GM21529 (cell line): ENCODE measurements around the gene PLA2G4E.

Experiments
- ATAC-seq: cut with Tn5 transposase; IDR thresholded peaks from one replicate; pipeline ENCODE4 v1.9.1; 2021; ENCODE audit not compliant: unreplicated experiment

PLA2G4E gene

DNA sequence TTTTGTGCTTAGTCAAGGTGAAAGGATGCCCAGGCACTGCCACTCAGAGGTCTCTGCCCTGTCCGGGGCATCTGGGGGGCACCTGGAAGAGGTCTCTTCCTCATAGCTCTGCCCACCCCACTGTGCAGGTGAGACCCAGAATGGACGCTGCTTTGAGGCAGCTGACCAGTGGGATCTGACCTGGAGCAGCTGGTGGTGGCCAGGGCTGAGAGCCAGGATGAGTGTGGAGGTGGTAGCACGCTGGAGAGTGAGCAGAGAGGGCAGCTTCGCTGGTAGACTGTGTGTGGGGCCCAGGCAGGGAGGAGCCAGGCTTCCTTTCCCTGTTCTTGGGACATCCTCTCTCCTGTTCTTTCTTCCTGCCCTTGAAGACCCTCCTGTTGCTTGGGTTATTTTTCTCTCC, 32.2 kb upstream of the PLA2G4E start:
- no peak for ATAC-seq

DNA sequence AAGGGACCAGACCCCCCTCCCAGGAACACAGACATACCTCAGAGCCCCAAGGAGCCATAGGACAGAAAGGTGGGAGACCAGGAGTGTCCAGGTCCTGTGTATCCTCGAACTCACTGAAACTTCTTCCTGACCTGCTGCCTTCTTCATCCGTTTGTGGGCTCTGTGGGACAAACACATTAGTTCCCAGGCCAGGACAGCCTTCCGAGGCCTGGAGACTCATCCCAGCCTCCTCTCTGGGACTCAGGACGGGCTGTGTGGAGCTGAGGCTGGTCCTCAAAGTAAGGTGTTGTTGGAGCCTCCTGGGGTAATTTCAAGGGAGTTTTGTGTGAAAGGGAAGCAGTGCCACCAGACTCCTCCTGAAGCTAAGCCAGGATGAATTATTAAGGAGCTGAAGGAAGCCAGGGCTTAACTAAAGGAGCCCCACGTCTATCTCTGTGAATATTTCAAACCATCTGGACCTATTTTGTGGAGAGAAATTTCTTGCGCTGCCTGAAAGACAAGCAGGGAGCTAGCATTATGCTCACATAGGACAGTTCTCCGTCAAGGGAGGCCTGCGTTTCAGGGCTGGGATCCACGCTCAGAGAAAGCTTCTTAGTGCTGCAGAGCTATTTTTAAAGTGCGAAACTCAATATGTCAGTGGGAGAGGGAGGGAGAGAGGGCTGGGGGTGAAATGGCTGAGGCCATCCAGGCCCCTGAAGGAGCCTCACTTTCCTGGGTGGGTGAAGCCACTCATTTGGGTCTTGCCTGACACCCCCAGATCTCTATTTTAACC, 29.8 kb upstream of the PLA2G4E start:
- no peak for ATAC-seq

DNA sequence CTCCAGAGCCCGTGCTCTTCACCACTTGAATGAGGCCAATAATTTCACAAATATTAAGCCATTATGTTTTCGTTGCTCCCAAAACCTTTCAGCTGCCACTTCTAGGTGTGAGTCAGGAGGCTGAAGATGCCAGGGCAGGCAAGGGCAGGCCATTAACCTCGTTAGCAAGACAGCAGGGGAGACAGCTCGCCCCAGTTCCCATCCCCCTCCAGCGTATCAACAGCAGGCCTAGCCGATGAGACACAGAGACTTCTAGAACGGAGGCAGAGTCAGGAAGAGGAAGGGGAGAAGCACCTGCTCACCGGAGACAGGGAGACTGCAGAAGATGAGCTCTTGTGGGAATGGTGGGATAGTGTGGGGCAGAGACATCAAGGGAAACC, 28.0 kb upstream of the PLA2G4E start:
- ATAC-seq = no peak

DNA sequence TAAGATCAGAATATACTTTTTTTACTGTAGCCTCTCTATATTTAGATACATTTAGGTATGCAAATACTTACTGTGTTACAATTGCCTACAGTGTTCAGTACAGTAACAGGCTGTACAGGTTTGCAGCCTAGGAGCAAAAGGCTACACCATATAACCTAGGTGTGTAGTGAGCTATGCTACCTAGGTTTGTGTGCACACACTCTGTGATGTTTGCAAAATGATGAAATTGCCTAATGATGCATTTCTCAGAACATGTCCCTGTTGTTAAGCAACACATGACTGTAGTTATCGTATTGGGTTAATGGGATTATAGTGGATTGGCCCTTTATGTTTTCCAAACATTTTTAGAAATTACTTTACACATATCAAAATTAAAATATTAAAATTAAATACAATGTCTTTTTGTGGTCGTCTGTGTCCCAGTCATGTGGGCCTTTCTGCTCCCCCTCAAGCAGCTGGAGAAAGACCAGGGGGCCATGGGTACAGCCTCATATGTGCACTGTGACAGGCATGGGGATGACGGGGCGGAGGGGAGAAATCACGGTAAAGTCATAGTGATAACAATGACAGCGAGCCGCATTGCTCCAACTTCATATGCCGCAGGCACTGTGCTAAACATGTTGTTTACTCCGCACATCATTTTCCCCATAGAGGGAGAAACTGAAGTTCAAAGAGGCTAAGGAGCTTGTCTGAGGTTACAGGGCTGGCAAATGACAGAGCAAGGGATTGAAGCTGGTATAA, 27.4 kb upstream of the PLA2G4E start:
- no peak for ATAC-seq

DNA sequence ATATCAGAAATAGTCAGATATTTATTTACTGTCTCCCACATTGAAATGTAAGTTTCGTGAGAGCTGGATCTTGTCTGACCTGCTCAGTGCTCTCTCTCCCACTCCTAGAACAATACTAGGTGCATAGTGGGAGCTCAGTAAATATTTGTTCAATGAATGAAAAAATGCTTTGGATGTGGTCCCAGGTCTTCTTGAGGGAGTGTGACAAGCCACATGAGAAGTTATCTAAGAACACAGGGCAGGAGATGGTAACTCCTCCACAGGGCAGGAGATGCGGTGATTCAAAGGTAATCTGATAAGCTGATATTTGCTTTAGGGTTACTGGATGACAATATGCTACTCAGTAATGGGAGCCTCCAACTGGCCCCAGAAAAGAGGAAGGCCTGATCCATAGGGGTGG, 25.8 kb upstream of the PLA2G4E start:
- ATAC-seq = no peak

DNA sequence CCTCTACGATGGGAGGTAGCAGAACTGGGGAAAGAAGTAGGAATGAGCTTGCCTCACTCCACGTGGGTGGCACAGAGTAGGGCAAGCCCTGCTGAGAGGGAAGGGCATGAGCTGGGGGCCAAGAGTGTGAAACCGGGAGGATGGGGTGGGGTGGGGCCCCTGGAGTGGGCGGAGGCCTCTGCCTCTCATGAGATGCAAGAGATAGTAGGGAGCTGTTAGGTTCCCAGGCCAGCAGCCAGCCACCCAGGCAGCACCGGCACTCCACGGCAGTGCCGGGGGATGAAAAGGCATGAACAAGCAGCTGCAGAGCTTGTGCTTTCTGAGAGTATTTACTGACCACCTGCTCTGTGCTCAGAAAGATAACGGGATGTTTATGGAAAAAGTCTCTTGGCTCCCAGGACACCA, 24.4 kb upstream of the PLA2G4E start:
- no peak for ATAC-seq

DNA sequence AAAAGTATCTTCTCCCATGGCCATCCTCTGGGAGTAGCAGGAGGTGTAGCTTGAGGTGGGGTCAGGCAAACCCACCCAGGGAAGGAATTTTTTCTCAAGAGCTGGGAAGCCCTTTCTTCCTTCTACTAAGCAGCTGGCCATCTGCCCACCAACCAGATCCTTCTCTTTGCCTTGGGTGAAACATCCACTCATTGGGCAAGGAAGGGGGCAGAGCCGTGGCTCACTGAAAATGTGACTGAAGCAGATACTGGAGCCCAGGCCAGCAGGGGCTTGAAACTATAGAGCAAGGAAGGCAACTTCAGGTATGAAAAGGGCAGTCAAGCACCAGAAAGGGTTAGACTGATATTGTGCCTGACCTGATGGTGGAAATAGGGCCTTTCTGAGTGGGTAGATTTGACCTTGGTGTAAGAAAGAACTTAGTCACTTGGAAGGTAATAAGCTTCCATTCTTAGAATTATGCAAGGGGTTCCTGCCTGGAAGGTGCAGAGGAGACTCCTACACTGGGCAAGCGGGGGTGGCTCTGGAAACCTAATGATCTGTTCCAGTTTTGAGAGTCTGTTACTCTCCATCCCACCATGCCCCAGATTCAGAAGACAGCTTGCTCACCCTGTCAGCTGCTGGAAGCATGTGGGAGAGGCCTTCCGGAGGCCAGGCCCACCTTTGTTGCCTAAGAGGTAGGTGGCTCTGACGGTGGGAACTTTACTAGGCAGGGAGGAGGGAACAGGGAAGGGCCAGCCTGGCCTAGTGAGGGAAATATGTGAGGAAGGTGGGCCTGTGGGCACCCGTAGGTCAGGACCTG, 22.0 kb upstream of the PLA2G4E start:
- no peak for ATAC-seq

DNA sequence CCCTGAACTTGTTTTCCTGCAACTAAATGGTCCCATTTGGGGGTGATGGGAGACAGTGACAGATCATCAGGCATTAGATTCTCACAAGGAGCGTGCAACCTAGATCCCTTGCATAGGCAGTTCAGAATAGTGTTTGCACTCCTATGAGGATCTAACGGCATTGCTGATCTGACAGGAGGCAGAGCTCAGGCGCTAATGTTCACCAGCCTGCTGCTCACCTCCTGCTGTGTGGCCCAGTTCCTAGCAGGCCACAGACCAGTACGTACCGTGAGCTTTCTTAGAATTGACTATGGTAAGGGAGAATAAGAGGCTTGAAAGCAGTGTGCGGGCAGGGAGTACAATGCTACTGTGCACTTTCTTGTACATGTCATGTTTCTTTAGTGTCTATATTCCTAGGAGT, 17.6 kb upstream of the PLA2G4E start:
- ATAC-seq = no peak

DNA sequence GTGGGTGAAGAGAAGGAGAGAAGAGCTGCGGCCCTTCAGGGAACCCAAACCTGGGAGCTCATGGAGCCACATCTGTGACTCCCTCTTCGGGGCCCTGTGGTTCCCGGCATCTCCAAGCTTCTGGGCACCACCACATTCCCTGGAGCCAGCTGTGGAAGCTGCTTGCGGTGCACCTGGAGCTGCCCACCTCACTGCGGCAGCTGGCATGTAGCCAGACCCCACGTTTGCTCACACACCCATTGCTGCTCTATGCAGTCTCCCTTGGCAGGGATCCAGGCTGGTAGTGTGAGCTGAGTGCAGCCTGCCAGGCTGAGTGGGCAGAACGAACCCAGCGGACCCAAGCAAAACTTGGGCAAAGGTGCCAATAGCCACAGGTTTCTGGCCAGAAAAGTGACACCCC, 16.8 kb upstream of the PLA2G4E start:
- ATAC-seq = no peak

DNA sequence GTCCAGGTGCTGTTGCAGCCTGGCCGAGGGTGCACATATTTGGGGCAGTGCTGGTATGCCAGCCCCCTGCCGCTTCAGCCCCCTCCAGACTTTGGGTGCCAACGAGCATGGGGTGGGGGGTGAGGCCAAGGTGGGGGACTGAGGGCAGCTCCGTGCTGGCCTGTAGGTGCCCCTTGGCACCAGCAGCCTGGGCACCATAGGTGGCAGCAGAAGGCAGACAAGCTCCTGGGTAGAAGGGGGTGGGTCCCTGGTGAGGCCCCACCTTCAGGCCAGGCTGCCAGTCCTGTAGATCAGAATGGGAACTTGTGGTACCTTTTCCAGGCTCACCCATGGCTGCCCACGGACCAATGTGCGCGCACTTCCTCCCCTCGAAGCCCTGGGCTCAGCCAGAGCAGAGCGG, 16.1 kb upstream of the PLA2G4E start:
- ATAC-seq = no peak

DNA sequence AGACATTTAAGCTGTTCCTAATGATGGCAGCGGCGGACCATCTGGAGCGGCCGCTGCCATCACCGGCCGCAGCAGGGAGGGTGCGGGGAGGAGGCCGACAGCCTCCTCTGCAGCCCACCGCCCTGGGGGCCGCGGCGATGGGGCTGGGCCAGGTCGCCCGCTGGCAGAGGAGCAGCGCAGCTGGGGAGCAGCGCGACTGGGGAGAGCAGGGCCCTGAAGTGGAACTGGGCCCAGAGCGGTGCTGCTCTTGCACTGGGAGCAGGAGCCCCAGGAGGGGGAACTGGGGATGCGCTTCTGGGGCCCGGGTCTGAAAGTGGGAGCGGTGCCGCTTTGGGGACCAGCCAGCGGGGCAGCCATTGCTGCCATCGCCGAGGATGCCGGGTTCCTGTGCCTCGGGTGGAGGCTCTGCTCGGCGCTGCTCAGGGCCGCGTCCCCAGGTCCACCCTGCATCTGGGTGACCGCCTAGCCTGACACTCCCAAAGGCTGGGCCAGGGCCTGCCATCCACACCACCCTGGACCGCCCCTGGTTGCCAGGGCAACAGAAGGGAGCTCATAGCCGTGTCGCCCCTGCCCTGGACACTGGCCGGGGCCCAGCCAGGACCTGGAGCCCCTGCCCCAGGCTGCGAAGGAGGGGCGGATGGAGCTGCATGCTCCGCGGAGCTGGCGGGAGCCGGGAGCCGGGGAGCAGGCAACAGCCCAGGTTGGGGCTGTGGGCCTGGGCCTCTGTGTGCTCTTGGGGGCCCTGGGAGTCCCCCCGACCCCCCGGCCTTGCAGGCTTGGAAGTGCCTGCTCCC, 15.5 kb upstream of the PLA2G4E start:
- ATAC-seq = no peak

DNA sequence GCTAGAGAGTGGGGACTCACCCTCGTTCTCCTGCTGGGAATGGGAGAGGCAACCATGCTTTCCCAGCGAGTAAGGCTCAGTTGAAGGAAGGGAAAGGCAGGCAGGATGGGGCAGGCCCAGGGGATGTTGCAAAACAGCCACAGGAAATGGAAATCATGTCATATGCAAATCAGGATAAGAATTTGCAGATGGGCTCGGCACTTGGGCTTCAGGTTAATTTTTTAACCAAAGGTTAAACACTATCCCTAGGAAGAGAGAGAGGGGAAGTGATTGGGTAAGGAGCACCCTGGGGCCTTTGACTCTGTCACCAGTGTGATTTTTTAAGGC, 14.6 kb upstream of the PLA2G4E start:
- peak; percentile 71 for ATAC-seq

DNA sequence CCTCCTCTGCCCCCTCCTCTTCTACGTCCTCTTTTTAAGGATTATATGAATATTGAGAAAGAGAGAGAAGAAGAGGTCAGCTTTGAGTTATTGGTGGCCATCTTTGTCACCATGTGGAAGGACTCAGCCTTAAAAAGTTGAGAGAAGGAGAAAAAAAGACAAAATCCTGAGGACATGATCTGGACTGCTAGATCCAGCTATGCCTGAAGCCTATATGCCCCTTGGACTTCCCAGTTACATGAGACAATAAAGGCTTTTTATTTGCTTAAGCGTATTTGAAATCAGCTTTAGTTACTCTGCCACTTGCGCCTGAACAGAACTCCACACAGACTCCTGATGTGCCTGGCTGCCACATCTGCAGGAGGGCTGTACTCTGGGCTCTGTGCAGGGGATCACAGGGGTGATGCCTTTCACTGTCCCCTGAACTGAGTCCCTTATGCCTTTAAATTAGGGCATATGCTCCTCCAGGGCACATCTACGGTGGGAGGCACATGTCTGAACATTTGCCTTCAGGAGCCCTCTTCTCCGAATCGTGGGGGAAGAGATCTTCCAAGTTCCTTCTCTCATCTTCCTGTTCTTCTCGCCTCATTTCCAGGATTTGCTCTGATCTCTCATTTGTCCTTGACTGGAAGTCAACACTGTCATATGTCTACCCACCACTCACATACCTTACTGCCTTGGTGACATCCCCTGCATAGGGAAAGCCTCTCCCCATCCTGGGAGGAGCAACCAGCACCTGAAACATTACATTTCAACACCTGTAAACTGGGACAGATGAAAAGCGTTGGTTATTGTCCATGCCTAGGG, 14.0 kb upstream of the PLA2G4E start:
- peak; percentile 18 for ATAC-seq

DNA sequence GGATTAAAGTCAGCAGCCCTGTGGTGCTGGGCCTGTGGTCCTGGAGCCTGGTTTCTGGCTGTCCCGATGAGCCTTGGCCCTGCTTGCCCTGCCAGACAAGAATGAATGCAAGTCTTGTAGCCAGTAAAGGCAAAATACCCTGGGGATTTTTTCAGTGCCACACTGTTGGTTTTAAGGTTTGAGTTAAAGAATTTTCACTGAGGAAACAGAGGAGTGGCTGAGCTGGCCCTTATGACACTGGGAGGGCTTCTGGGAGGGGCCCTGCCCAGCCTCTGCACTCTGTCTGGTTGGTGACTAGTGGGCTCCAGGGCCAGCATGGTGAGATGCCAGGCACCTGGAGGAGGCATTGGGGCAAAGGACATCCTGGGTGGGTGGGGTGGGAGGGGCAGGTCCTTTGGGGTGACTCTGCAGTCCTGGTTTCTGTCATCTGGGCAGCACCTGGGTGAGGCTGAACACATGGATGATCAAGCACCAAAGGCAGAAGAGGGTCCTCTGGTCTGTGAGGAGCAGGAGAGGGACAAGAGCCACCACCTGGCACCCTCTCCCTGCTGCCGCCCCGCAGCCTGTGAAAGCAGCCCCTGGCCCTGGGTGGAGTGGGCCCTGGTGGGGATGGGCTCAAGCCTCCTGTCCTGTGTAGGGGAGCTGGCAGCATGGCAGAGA, 12.5 kb upstream of the PLA2G4E start:
- ATAC-seq = no peak

DNA sequence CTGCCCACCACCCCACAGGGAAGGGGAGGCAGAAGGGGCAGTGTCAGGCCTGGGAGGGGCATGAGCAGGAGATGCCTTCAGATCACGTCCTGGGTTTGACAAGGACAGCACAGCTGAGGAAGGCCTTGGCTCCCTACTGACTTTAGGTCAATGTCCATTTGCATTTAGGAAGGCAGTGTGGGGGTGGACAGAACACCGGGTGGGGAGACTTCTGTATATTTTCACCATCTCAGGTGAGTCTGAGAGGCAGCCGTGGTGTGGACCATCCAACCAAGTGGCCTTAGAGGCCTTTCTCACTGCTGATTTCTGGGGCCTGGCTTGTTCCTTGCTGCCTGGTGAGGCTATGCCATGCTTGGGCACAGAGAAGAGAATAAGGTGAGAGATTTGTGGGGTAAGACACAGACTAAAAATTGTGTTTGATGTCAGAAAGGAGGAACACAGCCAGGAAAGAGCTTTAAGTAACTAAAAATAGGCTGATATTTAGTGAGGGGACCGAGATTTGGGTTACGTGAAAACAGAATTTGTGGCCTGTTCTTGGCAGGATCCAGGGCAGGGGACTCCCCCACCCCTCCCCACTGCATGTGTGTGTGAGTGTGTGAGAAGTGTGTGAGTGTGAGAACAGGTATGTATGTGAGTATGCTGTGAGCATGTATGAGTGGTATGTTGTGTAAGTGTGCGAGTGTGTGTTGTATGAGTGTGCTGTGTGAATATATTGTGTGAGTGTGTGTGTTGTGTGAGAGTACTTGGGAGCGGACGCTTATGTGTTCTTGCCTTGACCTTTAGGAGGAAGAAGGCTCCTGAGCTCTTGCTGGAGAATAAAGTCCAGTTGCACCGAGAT, 11.8 kb upstream of the PLA2G4E start:
- ATAC-seq = no peak

DNA sequence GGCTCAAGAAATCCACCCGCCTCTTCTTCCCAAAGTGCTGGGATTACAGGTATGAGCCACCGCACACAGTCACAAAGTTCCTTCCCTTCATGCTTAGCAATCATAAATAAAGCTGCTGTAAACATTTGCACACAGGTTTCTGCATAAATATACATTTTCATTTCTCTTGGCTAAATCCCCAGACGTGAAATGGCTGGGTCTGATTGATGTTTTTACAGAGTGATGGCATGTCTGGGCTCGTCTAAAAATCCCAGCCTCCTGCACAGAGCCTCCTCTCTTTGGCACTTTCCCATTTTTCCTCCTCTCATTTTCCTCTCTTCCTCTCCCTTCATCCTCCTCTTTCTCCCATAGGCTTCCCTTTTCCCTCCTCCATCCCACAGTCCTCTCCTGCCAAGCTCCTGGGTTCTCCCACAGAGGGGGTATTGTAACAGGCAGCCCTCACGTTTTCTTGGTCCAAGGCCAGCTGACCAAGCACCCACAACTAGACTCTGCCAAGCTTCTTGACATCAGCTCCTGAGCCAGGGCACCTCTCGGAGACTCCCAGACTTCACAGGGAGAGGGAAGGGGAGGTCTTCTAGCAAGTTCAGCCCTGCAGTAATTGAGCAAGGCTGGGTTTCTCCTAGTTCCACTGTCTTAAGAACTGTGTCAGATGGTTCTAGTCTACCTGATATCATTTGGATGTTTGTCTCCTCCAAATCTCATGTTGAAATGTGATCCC, 10.5 kb upstream of the PLA2G4E start:
- ATAC-seq = no peak

DNA sequence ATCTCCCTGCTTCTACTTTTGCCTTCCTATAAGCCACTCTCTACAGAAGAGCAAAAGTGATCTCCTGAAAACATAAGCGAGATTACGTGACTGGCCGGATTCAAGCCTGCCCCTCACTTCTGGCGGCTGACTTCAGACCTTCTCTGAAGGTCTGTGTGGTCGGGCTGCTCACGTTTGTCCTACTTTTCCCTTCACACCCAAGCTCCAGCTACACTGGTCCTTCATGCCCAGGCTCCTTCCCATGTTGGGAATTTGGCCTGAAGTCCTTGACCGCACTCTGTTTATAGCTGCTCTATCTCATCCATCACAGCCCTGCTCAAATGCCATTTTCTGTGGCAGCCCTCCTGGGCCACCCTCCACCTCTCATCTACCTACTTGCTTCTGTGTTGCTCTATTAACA, 6.7 kb upstream of the PLA2G4E start:
- ATAC-seq = no peak

DNA sequence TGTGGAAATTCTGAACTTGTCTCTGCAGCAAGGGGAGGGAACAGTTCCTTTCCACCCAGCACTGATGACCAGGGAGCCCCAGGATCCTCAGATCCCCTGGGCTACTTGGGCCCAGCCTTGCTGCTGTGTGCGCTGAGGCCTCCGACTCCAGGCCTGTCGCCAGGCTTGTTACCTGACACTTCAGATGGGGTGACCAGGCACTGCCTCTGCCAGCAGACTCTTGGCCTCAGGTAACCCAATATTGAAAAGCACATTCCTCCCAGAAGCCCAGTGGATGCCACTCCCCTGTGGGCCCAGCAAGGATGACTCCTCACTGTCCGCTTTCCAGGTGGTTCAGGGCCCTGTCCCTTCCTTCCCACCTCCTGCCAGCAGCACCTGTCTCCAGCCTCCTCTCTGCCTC, 3.5 kb upstream of the PLA2G4E start:
- no peak for ATAC-seq
